ENCODE results near the gene UBE2R2. TPM values are rescaled to one million over a fixed set of nuclear protein-coding genes. Genes with fewer than 3 reads are reported as not detected.

Gene UBE2R2
- total and polyA plus RNA-seq, 10 of the 15 experiments (the other 5 are each of a cell fraction or from before 2014, with no cell fraction given) = 7.2 to 32.8 (median 17.2) TPM

- no peak for ATAC-seq
- peaks cover 20 to 43% of the 10 kb centered on the region in 2 experiments for H3K36me3 ChIP-seq (ENCODE audit: control insufficient read depth in 2 of 2, insufficient read depth in 2 of 2, low read length in 1 of 2)
- H3K79me2 ChIP-seq (ENCODE audit: control insufficient read depth, insufficient read depth, low read length) = no peaks in the 10 kb centered on the region
- BruUV-seq (replicated peaks) = no TSS peak
- H3K27ac ChIP-seq (ENCODE audit: control insufficient read depth, insufficient read depth) = no peak overlapping the region
- H3K27me3 ChIP-seq (replicated peaks in 1 of 2; ENCODE audit: control insufficient read depth in 2 of 2, insufficient read depth in 2 of 2, low read length in 1 of 2) = no peaks in the 10 kb centered on the region
- CTCF ChIA-PET = interaction anchor here (1.8 kb wide), 1 partner anchor 104 kb away, joined by 4 read pairs; no protein-coding TSS in a partner anchor
- SMC1A ChIA-PET (ENCODE audit: uncharacterized antibody, unreplicated experiment) = no interaction called here
- no peak for DNase-seq (ENCODE audit: low read depth, low spot score)
- no peak overlapping the region for H3K9ac ChIP-seq (ENCODE audit: control insufficient read depth, insufficient read depth, low read length)
- in situ Hi-C loops (cut with MboI) = no loop called here
- H3K9me3 ChIP-seq (replicated peaks; ENCODE audit: control insufficient read depth, insufficient read depth, low read length) = no peaks in the 10 kb centered on the region
- intact Hi-C loops (cut with micrococcal nuclease; ENCODE audit: unreplicated experiment) = no loop called here
- no peak overlapping the region for H2AFZ ChIP-seq (ENCODE audit: control insufficient read depth, low read depth, low read length)
- no peak overlapping the region for H3K4me3 ChIP-seq
- no peaks in the 10 kb centered on the region for H4K20me1 ChIP-seq (ENCODE audit: control insufficient read depth, insufficient read depth)
- POLR2A ChIA-PET = no interaction called here
- RAD21 ChIA-PET (ENCODE audit: unreplicated experiment) = no interaction called here
- H3K4me1 ChIP-seq (ENCODE audit: control insufficient read depth, insufficient read depth, low read length) = no peaks in the 10 kb centered on the region
- FAIRE-seq = no peak
- 98% methylated on average over 9 of the region's 9 CpGs for WGBS (ENCODE audit: insufficient coverage, insufficient replicate concordance, low lambda C conversion rate, missing lambda C conversion rate)
- no peak overlapping the region for H3K4me2 ChIP-seq (ENCODE audit: control insufficient read depth, insufficient read depth)
- TF ChIP-seq PKNOX1 (IDR thresholded peaks at IDR 0.05) = no peak
- no peak for TF ChIP-seq SREBF2 (IDR thresholded peaks at IDR 0.05; ENCODE audit: low read length)
- TF ChIP-seq ZNF384 (IDR thresholded peaks at IDR 0.05; ENCODE audit: borderline replicate concordance, low read depth, low read length) = no peak
- no peak for TF ChIP-seq SUPT20H (IDR thresholded peaks at IDR 0.05; ENCODE audit: borderline replicate concordance, control insufficient read depth, low read depth, low read length)
- TF ChIP-seq, protein P1, sequence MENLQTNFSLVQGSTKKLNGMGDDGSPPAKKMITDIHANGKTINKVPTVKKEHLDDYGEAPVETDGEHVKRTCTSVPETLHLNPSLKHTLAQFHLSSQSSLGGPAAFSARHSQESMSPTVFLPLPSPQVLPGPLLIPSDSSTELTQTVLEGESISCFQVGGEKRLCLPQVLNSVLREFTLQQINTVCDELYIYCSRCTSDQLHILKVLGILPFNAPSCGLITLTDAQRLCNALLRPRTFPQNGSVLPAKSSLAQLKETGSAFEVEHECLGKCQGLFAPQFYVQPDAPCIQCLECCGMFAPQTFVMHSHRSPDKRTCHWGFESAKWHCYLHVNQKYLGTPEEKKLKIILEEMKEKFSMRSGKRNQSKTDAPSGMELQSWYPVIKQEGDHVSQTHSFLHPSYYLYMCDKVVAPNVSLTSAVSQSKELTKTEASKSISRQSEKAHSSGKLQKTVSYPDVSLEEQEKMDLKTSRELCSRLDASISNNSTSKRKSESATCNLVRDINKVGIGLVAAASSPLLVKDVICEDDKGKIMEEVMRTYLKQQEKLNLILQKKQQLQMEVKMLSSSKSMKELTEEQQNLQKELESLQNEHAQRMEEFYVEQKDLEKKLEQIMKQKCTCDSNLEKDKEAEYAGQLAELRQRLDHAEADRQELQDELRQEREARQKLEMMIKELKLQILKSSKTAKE (IDR thresholded peaks at IDR 0.05; ENCODE audit: low read depth, poor library complexity, severe bottlenecking) = no peak
- TF ChIP-seq, protein P2, sequence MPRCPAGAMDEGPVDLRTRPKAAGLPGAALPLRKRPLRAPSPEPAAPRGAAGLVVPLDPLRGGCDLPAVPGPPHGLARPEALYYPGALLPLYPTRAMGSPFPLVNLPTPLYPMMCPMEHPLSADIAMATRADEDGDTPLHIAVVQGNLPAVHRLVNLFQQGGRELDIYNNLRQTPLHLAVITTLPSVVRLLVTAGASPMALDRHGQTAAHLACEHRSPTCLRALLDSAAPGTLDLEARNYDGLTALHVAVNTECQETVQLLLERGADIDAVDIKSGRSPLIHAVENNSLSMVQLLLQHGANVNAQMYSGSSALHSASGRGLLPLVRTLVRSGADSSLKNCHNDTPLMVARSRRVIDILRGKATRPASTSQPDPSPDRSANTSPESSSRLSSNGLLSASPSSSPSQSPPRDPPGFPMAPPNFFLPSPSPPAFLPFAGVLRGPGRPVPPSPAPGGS (IDR thresholded peaks at IDR 0.05; ENCODE audit: borderline replicate concordance, insufficient read depth, low read depth, low read length, poor library complexity, severe bottlenecking) = no peak
- no peak for TF ChIP-seq DPF2 (IDR thresholded peaks at IDR 0.05)
- TF ChIP-seq HSF1 (IDR thresholded peaks at IDR 0.05; ENCODE audit: low read depth, low read length) = no peak
- TF ChIP-seq, protein P3, sequence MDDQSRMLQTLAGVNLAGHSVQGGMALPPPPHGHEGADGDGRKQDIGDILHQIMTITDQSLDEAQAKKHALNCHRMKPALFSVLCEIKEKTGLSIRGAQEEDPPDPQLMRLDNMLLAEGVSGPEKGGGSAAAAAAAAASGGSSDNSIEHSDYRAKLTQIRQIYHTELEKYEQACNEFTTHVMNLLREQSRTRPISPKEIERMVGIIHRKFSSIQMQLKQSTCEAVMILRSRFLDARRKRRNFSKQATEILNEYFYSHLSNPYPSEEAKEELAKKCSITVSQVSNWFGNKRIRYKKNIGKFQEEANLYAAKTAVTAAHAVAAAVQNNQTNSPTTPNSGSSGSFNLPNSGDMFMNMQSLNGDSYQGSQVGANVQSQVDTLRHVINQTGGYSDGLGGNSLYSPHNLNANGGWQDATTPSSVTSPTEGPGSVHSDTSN (IDR thresholded peaks at IDR 0.05; ENCODE audit: insufficient replicate concordance, low read depth, low read length) = no peak
- TF ChIP-seq IRF4 (IDR thresholded peaks at IDR 0.05; ENCODE audit: low read depth, low read length) = no peak
- TF ChIP-seq MEF2A (IDR thresholded peaks at IDR 0.05; ENCODE audit: insufficient read depth, low read depth, low read length) = no peak
- TF ChIP-seq MXI1 (IDR thresholded peaks at IDR 0.05; ENCODE audit: low read depth, low read length) = no peak
- TF ChIP-seq CEBPZ (IDR thresholded peaks at IDR 0.05; ENCODE audit: low read depth, low read length) = no peak
Measured at GRCh38 chr9:33917036-33917435, 100.1 kb downstream of the UBE2R2 start.

Measured in GM12878 (cell line).